GM23338 (cell line): ENCODE results near the gene ELN.

ENCODE experiments used
- CREB1 ChIP-seq: fragments of 250-450 bp; sonication (Bioruptor Pico); IDR thresholded peaks from 2 replicates; pipeline ENCODE4 v1.5.0; 2020; ENCODE audit warnings: low read depth, mild to moderate bottlenecking, moderate library complexity
- EZH2 ChIP-seq: fragments of 200-600 bp; sonication (generic); IDR thresholded peaks from one replicate; pipeline ENCODE4 v1.8.0; 2017; ENCODE audit warnings: antibody characterized with exemption, mild to moderate bottlenecking, low read depth; ENCODE audit not compliant: unreplicated experiment
- EZH2phosphoT487 ChIP-seq: fragments of 200-600 bp; sonication (generic); IDR thresholded peaks from one replicate; pipeline ENCODE4 v1.8.1; 2018; ENCODE audit warnings: antibody characterized with exemption; ENCODE audit not compliant: unreplicated experiment
- JUNB ChIP-seq: IDR thresholded peaks from one replicate; pipeline ENCODE4 v1.6.1; 2016; ENCODE audit warnings: antibody characterized with exemption; ENCODE audit not compliant: unreplicated experiment
- NANOG ChIP-seq: IDR thresholded peaks from 2 replicates; pipeline ENCODE4 v1.6.1; 2016; ENCODE audit warnings: antibody characterized with exemption, borderline replicate concordance
- POLR2AphosphoS5 ChIP-seq: IDR thresholded peaks from 2 replicates; pipeline ENCODE4 v1.6.1; 2016; ENCODE audit warnings: antibody characterized with exemption, low read depth
- ZNF114 ChIP-seq: fragments of 250-450 bp; sonication (Bioruptor Pico); IDR thresholded peaks from 2 replicates; pipeline ENCODE4 v1.5.0; 2020; ENCODE audit warnings: mild to moderate bottlenecking, moderate library complexity
- ZNF331 ChIP-seq: fragments of 250-450 bp; sonication (Bioruptor Pico); IDR thresholded peaks from 2 replicates; pipeline ENCODE4 v1.5.0; 2020; ENCODE audit warnings: low read depth, mild to moderate bottlenecking, moderate library complexity
- TF ChIP-seq, protein P1 (sequence below), 2 experiments: fragments of 200-600 bp in 1 of 2; sonication (generic) in 1 of 2; conservative IDR thresholded peaks; 2 replicates each; pipeline versions ENCODE4 v1.5.1 to v1.6.1; 2016 to 2017; ENCODE audit warnings: antibody characterized with exemption in 2 of 2, low read depth in 2 of 2, mild to moderate bottlenecking in 2 of 2, moderate library complexity in 1 of 2
- TF ChIP-seq, protein P2 (sequence below): IDR thresholded peaks from one replicate; pipeline ENCODE4 v1.6.1; 2018; ENCODE audit warnings: antibody characterized with exemption; ENCODE audit not compliant: unreplicated experiment
- TF ChIP-seq, protein P3 (sequence below): IDR thresholded peaks from 2 replicates; pipeline ENCODE4 v1.6.1; 2016; ENCODE audit warnings: antibody characterized with exemption

DNA sequence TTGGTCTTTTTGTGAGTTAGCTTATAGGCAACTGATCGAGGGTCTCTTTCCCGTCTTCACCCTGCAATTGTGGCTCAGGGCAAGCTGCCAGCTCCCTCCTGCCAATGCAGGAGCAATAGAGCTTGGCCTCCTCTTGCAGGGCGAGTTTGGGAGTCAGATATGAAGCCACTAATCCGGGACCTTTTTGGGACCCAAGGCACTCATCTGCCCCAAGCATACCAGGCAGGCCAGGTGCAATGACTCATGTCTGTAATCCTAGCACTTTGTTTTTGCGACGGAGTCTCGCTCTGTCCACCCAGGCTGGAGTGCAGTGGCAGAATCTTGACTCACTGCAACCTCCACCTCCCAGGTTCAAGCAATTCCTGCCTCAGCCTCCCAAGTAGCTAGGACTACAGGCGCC is 76.7 kb downstream of the ELN start:
- TF ChIP-seq EZH2 (no peak), POLR2AphosphoS5 (no peak), ZNF114 (no peak), CREB1 (no peak), JUNB (no peak), ZNF331 (no peak), EZH2phosphoT487 (no peak), NANOG (no peak)
- TF ChIP-seq, protein P1, sequence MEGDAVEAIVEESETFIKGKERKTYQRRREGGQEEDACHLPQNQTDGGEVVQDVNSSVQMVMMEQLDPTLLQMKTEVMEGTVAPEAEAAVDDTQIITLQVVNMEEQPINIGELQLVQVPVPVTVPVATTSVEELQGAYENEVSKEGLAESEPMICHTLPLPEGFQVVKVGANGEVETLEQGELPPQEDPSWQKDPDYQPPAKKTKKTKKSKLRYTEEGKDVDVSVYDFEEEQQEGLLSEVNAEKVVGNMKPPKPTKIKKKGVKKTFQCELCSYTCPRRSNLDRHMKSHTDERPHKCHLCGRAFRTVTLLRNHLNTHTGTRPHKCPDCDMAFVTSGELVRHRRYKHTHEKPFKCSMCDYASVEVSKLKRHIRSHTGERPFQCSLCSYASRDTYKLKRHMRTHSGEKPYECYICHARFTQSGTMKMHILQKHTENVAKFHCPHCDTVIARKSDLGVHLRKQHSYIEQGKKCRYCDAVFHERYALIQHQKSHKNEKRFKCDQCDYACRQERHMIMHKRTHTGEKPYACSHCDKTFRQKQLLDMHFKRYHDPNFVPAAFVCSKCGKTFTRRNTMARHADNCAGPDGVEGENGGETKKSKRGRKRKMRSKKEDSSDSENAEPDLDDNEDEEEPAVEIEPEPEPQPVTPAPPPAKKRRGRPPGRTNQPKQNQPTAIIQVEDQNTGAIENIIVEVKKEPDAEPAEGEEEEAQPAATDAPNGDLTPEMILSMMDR (conservative IDR thresholded peaks at IDR 0.05; ENCODE audit: low read depth in 2 of 2), result no peak
- TF ChIP-seq, protein P2, sequence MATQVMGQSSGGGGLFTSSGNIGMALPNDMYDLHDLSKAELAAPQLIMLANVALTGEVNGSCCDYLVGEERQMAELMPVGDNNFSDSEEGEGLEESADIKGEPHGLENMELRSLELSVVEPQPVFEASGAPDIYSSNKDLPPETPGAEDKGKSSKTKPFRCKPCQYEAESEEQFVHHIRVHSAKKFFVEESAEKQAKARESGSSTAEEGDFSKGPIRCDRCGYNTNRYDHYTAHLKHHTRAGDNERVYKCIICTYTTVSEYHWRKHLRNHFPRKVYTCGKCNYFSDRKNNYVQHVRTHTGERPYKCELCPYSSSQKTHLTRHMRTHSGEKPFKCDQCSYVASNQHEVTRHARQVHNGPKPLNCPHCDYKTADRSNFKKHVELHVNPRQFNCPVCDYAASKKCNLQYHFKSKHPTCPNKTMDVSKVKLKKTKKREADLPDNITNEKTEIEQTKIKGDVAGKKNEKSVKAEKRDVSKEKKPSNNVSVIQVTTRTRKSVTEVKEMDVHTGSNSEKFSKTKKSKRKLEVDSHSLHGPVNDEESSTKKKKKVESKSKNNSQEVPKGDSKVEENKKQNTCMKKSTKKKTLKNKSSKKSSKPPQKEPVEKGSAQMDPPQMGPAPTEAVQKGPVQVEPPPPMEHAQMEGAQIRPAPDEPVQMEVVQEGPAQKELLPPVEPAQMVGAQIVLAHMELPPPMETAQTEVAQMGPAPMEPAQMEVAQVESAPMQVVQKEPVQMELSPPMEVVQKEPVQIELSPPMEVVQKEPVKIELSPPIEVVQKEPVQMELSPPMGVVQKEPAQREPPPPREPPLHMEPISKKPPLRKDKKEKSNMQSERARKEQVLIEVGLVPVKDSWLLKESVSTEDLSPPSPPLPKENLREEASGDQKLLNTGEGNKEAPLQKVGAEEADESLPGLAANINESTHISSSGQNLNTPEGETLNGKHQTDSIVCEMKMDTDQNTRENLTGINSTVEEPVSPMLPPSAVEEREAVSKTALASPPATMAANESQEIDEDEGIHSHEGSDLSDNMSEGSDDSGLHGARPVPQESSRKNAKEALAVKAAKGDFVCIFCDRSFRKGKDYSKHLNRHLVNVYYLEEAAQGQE, result no peak
- TF ChIP-seq, protein P3, sequence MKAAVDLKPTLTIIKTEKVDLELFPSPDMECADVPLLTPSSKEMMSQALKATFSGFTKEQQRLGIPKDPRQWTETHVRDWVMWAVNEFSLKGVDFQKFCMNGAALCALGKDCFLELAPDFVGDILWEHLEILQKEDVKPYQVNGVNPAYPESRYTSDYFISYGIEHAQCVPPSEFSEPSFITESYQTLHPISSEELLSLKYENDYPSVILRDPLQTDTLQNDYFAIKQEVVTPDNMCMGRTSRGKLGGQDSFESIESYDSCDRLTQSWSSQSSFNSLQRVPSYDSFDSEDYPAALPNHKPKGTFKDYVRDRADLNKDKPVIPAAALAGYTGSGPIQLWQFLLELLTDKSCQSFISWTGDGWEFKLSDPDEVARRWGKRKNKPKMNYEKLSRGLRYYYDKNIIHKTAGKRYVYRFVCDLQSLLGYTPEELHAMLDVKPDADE, result no peak
